ENCODE measurements around the gene CD93. TPM values are rescaled to one million over a fixed set of nuclear protein-coding genes. Genes with fewer than 3 reads are reported as not detected.

CD93 gene
- total and polyA plus RNA-seq, 3 donors from 2014 or later = 9.4 to 14.8 (median 14.2) TPM

DNA sequence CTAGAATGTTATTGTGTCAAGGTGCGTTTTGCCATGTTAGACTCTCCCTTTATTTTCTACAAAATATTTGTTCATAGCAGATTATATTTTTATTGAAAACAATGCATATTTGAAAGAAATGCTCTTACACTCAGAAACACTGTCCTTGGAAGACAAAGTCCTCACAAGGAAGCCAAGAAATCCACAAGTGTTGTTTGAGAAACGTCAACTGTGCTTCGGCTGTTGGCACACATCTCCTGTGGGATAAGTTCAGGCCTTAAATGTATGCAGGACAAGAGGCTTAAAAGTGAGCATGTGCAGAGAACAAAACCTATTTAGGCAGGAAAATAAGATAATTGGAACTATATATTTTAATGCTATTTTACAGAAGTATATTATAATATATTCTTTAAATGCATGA, 27.1 kb downstream of the CD93 start:
- Histone ChIP-seq H3K4me1 (peaks cover 24% of the 10 kb centered on the region), H3K9me3 (no peaks in the 10 kb centered on the region), H3K27me3 (no peaks in the 10 kb centered on the region), H3K27ac (no peak overlapping the region), H3K4me3 (no peak overlapping the region), H3K36me3 (ENCODE audit: low read depth, missing control alignments) (no peaks in the 10 kb centered on the region)
- intact Hi-C loops (cut with DNase I; ENCODE audit: low total_unique reads) = no loop called here
- DNase-seq = no peak
- 64 to 69% methylated on average over 3 of the region's 3 CpGs for WGBS, 2 donors
- TF ChIP-seq POLR2A (IDR thresholded peaks at IDR 0.05) = no peak
- TF ChIP-seq, protein P1, sequence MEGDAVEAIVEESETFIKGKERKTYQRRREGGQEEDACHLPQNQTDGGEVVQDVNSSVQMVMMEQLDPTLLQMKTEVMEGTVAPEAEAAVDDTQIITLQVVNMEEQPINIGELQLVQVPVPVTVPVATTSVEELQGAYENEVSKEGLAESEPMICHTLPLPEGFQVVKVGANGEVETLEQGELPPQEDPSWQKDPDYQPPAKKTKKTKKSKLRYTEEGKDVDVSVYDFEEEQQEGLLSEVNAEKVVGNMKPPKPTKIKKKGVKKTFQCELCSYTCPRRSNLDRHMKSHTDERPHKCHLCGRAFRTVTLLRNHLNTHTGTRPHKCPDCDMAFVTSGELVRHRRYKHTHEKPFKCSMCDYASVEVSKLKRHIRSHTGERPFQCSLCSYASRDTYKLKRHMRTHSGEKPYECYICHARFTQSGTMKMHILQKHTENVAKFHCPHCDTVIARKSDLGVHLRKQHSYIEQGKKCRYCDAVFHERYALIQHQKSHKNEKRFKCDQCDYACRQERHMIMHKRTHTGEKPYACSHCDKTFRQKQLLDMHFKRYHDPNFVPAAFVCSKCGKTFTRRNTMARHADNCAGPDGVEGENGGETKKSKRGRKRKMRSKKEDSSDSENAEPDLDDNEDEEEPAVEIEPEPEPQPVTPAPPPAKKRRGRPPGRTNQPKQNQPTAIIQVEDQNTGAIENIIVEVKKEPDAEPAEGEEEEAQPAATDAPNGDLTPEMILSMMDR (IDR thresholded peaks at IDR 0.05) = no peak

DNA sequence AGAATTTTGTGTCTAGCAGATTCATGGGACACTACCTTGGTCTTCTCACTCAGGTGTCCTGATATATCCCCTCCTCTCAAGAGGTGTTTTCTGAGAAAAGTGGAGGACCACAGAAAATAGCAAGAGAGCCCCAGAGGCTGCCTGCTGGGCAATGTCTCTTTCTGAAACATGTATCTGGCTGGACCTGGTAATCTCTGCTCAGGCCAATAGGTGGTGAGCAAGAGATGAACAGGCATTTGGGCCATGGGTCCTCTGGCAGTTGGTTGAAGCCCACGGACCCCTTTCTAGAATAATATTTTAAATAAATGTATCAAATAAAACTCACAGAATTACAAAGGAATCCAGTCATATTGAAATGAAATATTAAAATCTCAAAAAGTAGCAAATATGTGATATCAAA, 27.9 kb downstream of the CD93 start:
- WGBS, 2 donors = 86 to 92% methylated on average over 1 of the region's 1 CpG
- DNase-seq = no peak
- Histone ChIP-seq H3K36me3 (ENCODE audit: low read depth, missing control alignments) (no peaks in the 10 kb centered on the region), H3K27me3 (no peaks in the 10 kb centered on the region), H3K9me3 (no peaks in the 10 kb centered on the region), H3K4me3 (no peak overlapping the region), H3K4me1 (peaks cover 24% of the 10 kb centered on the region), H3K27ac (no peak overlapping the region)
- intact Hi-C loops (cut with DNase I; ENCODE audit: low total_unique reads) = no loop called here
- TF ChIP-seq POLR2A (IDR thresholded peaks at IDR 0.05) = no peak
- TF ChIP-seq, protein P1 (IDR thresholded peaks at IDR 0.05) = no peak

- no peaks in the 10 kb centered on the region for H3K36me3 ChIP-seq (ENCODE audit: low read depth, missing control alignments)
- H3K27ac ChIP-seq = no peak overlapping the region
- WGBS, 2 donors = 84 to 92% methylated on average over 5 of the region's 5 CpGs
- no peaks in the 10 kb centered on the region for H3K9me3 ChIP-seq
- intact Hi-C loops (cut with DNase I; ENCODE audit: low total_unique reads) = no loop called here
- no peak overlapping the region for H3K4me3 ChIP-seq
- peaks cover 4% of the 10 kb centered on the region for H3K4me1 ChIP-seq
- DNase-seq = no peak
- H3K27me3 ChIP-seq = no peaks in the 10 kb centered on the region
- TF ChIP-seq, protein P1 (IDR thresholded peaks at IDR 0.05) = no peak
- TF ChIP-seq POLR2A (IDR thresholded peaks at IDR 0.05) = no peak
These were observed 33.2 kb downstream of the CD93 start for GRCh38 chr20:23052904-23053303.

- intact Hi-C loops (cut with DNase I; ENCODE audit: low total_unique reads) = no loop called here
- TF ChIP-seq, protein P1 (IDR thresholded peaks at IDR 0.05) = peak; percentile 65 to 80 (median 70)
- TF ChIP-seq POLR2A (IDR thresholded peaks at IDR 0.05) = no peak
- no peaks in the 10 kb centered on the region for H3K9me3 ChIP-seq
- H3K36me3 ChIP-seq (ENCODE audit: low read depth, missing control alignments) = no peaks in the 10 kb centered on the region
- WGBS, 2 donors = 11 to 15% methylated on average over 40 to 46 of the region's 46 CpGs
- peak; percentile 89 for DNase-seq
- no peaks in the 10 kb centered on the region for H3K27me3 ChIP-seq
- H3K4me1 ChIP-seq = peaks cover 4% of the 10 kb centered on the region
- H3K27ac ChIP-seq = peak overlapping the region; percentile 76 to 82
- peak overlapping the region; percentile 57 to 62 for H3K4me3 ChIP-seq
These were observed 35.1 kb downstream of the CD93 start for GRCh38 chr20:23050847-23051627.

Measured in testis (tissue), 3 donors.